GM23248 (cell line): Measurements from ENCODE around the gene DENND6B. TPM values are rescaled to one million over a fixed set of nuclear protein-coding genes. Genes with fewer than 3 reads are reported as not detected.

Experiments used
- DNase-seq: peaks from one replicate; pipeline ENCODE4 v3.0.0-alpha.2; 2015
- H2AFZ ChIP-seq: fragments of 200-600 bp; sonication (generic); 2 replicates; pipeline ENCODE4 v1.6.1; 2016; ENCODE audit warnings: antibody characterized with exemption
- H3F3A ChIP-seq: fragments of 200-600 bp; sonication (generic); 2 replicates; pipeline ENCODE4 v1.6.1; 2016; ENCODE audit warnings: mild to moderate bottlenecking, antibody characterized with exemption, mixed run types; ENCODE audit not compliant: insufficient read depth
- H3K27ac ChIP-seq: fragments of 200-600 bp; sonication (generic); 2 replicates; pipeline ENCODE4 v1.5.1; 2016; ENCODE audit warnings: mild to moderate bottlenecking
- H3K27me3 ChIP-seq: fragments of 200-600 bp; sonication (generic); replicated peaks from 2 replicates; pipeline ENCODE4 v1.6.1; 2016; ENCODE audit warnings: mild to moderate bottlenecking; ENCODE audit not compliant: insufficient read depth
- H3K36me3 ChIP-seq: fragments of 200-600 bp; sonication (generic); 2 replicates; pipeline ENCODE4 v1.6.1; 2016; ENCODE audit warnings: low read depth, mild to moderate bottlenecking
- H3K4me1 ChIP-seq: fragments of 200-600 bp; sonication (generic); 2 replicates; pipeline ENCODE4 v1.6.1; 2016; ENCODE audit warnings: mild to moderate bottlenecking; ENCODE audit not compliant: insufficient read depth
- H3K4me2 ChIP-seq: fragments of 200-600 bp; sonication (generic); one replicate; pipeline ENCODE4 v1.6.1; 2016; ENCODE audit warnings: mild to moderate bottlenecking; ENCODE audit not compliant: unreplicated experiment
- H3K4me3 ChIP-seq: fragments of 200-600 bp; sonication (generic); 2 replicates; pipeline ENCODE4 v1.5.1; 2016; ENCODE audit warnings: mild to moderate bottlenecking
- H3K79me2 ChIP-seq: fragments of 200-600 bp; sonication (generic); 2 replicates; pipeline ENCODE4 v1.6.1; 2016; ENCODE audit warnings: mild to moderate bottlenecking; ENCODE audit not compliant: insufficient read depth
- H3K9ac ChIP-seq: fragments of 200-600 bp; sonication (generic); 2 replicates; pipeline ENCODE4 v1.6.1; 2016; ENCODE audit warnings: mild to moderate bottlenecking
- H3K9me2 ChIP-seq: fragments of 200-600 bp; sonication (generic); 2 replicates; pipeline ENCODE4 v1.6.1; 2016; ENCODE audit warnings: mixed run types, mild to moderate bottlenecking, moderate library complexity; ENCODE audit not compliant: insufficient read depth
- H3K9me3 ChIP-seq: fragments of 200-600 bp; sonication (generic); one replicate; pipeline ENCODE4 v1.6.1; 2017; ENCODE audit warnings: low read depth
- H4K20me1 ChIP-seq: fragments of 200-600 bp; sonication (generic); 2 replicates; pipeline ENCODE4 v1.6.0; 2016; ENCODE audit not compliant: insufficient read depth
- EZH2 ChIP-seq: fragments of 200-600 bp; sonication (generic); IDR thresholded peaks from 2 replicates; pipeline ENCODE4 v1.6.1; 2018; ENCODE audit warnings: antibody characterized with exemption, mild to moderate bottlenecking; ENCODE audit not compliant: insufficient read depth, poor library complexity, severe bottlenecking
- EZH2phosphoT487 ChIP-seq: fragments of 200-600 bp; sonication (generic); IDR thresholded peaks from 2 replicates; pipeline ENCODE4 v1.6.1; 2018; ENCODE audit warnings: antibody characterized with exemption, moderate library complexity, mild to moderate bottlenecking, low read depth; ENCODE audit not compliant: insufficient read depth
- WGBS, 2 experiments: methylation state at CpG; one replicate each; pipeline ENCODE4 v1.1.6; 2015 to 2017; ENCODE audit warnings: low lambda C conversion rate in 2 of 2, low coverage in 1 of 2; ENCODE audit errors: missing lambda C conversion rate in 2 of 2; 5-methylcytosine and 5-hydroxymethylcytosine counted together
- in situ Hi-C: fragments of 300-500 bp; cut with MboI; formaldehyde crosslinking; loops from 2 replicates; pipeline ENCODE4 v1.15.0; 2020
- polyA plus RNA-seq: library from polyadenylated mRNA; unstranded; fragments of >200 nt; fragmentation: Nextera tagmentation; extraction: Ambion mirVana; gene quantifications from 2 replicates; pipeline ENCODE4 v1.2.1, GENCODE V29; 2016
- total RNA-seq: library from RNA; depleted of rRNA; stranded (reverse); fragments of >200 nt; shearing (Covaris generic); gene quantifications from 2 replicates; pipeline ENCODE4 v1.2.3, GENCODE V29; 2014

DENND6B gene
- total and polyA plus RNA-seq, 2 experiments from 2014 or later, result 5.7 to 6.1 TPM

DNA sequence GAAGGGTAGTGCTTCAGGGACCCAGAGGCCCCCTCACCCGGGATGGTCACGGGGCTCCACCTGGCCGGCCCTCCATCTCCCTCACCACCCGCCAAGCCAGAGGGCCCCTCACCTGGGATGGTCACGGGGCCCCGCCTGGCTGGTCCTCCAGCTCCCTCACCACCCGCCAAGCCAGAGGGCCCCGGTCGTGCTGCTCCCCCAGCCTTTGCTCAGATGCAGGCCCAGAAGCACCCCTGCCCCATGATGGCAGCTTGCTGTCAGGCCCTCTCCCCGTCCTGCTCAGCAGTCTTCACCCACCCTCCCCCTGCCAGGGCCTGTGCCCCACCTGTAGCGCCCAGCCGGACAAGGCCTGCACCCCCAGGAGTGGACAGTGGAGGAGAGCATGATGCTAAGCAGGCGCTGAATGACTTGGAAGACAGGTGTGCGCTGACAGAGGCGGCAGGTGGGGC lies 7.3 kb downstream of the DENND6B start:
- no peak for DNase-seq
- in situ Hi-C loops, result no loop called here

DNA sequence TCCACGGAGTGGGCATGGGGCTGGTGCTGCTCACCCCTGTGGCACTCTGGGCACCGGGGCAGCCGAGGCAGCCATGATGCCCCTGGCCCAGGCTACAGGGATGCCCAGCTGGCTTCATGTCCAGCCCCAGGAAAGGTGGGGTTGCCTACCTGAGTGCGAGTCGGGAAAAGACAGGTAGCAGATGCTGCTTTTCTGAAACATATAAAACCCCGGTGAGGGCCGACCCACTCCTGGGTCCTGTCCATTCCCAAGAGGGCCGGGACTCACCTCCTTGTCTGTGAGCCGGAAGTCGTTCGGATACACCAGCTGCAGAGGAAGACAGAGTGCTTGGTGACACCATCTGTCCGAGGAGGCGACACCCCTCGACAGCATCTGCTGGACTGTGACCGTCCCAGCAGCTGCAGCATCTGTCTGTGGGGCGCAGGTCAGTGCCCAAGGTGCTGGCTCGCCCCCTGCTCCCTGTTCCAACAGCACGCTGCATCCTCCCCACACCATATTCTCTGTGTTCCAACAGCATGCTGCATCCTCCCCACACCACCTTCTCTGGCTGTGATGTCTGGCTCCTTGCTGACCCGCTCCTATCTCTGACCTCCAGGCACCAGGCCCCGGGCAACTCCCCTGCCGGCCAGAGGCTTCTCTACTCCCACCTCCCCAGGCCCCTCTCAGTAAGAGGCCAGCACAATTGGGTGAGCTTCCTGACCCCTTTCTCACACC lies 8.0 kb downstream of the DENND6B start:
- TF ChIP-seq EZH2 (no peak), EZH2phosphoT487 (no peak)
- DNase-seq, result no peak
- Histone ChIP-seq H3K9me3 (no peaks in the 10 kb centered on the region), H3K79me2 (no peaks in the 10 kb centered on the region), H4K20me1 (no peaks in the 10 kb centered on the region), H2AFZ (no peak overlapping the region), H3K4me3 (no peak overlapping the region), H3K27me3 (no peaks in the 10 kb centered on the region), H3K9me2 (no peaks in the 10 kb centered on the region), H3K36me3 (no peaks in the 10 kb centered on the region), H3K4me2 (no peak overlapping the region), H3K27ac (no peak overlapping the region), H3K4me1 (no peaks in the 10 kb centered on the region), H3F3A (no peaks in the 10 kb centered on the region), H3K9ac (no peak overlapping the region)
- in situ Hi-C loops, result no loop called here
- 80 to 82% methylated on average over 21 of the region's 21 CpGs for WGBS, 2 experiments

More for the DNA sequence above, 7.3 kb downstream of the DENND6B start:
- 91 to 94% methylated on average over 12 to 15 of the region's 15 CpGs for WGBS, 2 experiments
- TF ChIP-seq EZH2phosphoT487 (no peak), EZH2 (no peak)
- no peaks in the 10 kb centered on the region for H3K9me3 ChIP-seq
- no peaks in the 10 kb centered on the region for H3K36me3 ChIP-seq
- H3K79me2 ChIP-seq, result 0 out of 2 replicates have a peak, but pooled peaks cover under 1% of the 10 kb centered on the region
- H3K27me3 ChIP-seq, result no peaks in the 10 kb centered on the region
- no peak overlapping the region for H3K4me2 ChIP-seq
- H3K27ac ChIP-seq, result no peak overlapping the region
- H4K20me1 ChIP-seq, result no peaks in the 10 kb centered on the region
- no peaks in the 10 kb centered on the region for H3K9me2 ChIP-seq
- H3F3A ChIP-seq, result no peaks in the 10 kb centered on the region
- H3K9ac ChIP-seq, result no peak overlapping the region
- H3K4me3 ChIP-seq, result no peak overlapping the region
- no peak overlapping the region for H2AFZ ChIP-seq
- no peaks in the 10 kb centered on the region for H3K4me1 ChIP-seq

DNA sequence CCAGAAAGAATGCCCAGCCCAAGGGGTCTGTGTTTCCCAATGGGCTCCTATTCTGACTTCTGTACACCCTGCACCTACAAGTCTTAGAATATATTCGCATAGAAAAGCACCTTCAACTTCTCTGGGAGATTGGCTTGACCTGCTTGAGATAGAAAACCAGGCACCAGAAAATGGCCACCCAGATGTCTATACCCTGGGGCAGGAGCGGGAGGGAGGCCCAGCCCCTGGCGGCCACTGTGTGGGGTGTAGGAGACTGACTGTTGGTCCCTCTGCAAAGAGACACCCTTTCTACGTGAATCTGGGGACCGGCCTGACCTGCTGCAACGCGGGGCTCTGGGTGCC lies 8.5 kb downstream of the DENND6B start:
- Histone ChIP-seq H3K4me2 (no peak overlapping the region), H3K27me3 (no peaks in the 10 kb centered on the region), H3K9me2 (no peaks in the 10 kb centered on the region), H2AFZ (no peak overlapping the region), H3K27ac (no peak overlapping the region), H3K4me3 (no peak overlapping the region), H3K36me3 (no peaks in the 10 kb centered on the region), H3K9me3 (no peaks in the 10 kb centered on the region), H3K9ac (no peak overlapping the region), H3K4me1 (no peaks in the 10 kb centered on the region), H3F3A (no peaks in the 10 kb centered on the region), H3K79me2 (no peaks in the 10 kb centered on the region), H4K20me1 (no peaks in the 10 kb centered on the region)
- TF ChIP-seq EZH2phosphoT487 (no peak), EZH2 (no peak)
- DNase-seq, result no peak
- in situ Hi-C loops, result no loop called here
- 89 to 93% methylated on average over 7 of the region's 7 CpGs for WGBS, 2 experiments

DNA sequence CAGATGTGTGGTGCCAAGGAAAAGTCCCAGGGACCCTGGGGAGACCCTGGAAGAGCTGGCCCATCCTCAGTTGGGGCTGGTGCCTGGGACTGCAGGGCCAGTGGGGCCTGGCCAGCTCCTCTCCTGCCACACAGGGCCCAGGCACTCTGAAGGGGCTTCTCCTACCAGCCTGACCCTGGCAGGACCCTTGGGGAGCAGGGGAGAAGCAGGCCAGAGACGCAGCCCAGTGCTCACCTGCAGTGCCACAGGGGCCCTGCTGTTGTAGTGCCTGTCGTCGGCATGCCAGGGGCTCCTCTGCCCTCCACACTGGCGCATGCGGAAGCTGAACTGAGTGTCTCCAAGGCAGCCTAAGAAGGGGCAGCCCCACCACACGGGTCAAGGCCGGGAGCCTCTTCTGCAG lies 9.1 kb downstream of the DENND6B start:
- DNase-seq, result no peak
- in situ Hi-C loops, result no loop called here
- no peak overlapping the region for H3K9ac ChIP-seq
- no peaks in the 10 kb centered on the region for H3K36me3 ChIP-seq
- H3K4me2 ChIP-seq, result no peak overlapping the region
- H3K4me3 ChIP-seq, result no peak overlapping the region
- H3F3A ChIP-seq, result no peaks in the 10 kb centered on the region
- no peak overlapping the region for H2AFZ ChIP-seq
- no peaks in the 10 kb centered on the region for H3K9me3 ChIP-seq
- H4K20me1 ChIP-seq, result no peaks in the 10 kb centered on the region
- H3K9me2 ChIP-seq, result no peaks in the 10 kb centered on the region
- no peaks in the 10 kb centered on the region for H3K79me2 ChIP-seq
- H3K27me3 ChIP-seq, result no peaks in the 10 kb centered on the region
- no peak for TF ChIP-seq EZH2phosphoT487
- no peak for TF ChIP-seq EZH2
- H3K27ac ChIP-seq, result no peak overlapping the region
- H3K4me1 ChIP-seq, result no peaks in the 10 kb centered on the region
- WGBS, 2 experiments, result 87 to 91% methylated on average over 6 to 7 of the region's 7 CpGs

DNA sequence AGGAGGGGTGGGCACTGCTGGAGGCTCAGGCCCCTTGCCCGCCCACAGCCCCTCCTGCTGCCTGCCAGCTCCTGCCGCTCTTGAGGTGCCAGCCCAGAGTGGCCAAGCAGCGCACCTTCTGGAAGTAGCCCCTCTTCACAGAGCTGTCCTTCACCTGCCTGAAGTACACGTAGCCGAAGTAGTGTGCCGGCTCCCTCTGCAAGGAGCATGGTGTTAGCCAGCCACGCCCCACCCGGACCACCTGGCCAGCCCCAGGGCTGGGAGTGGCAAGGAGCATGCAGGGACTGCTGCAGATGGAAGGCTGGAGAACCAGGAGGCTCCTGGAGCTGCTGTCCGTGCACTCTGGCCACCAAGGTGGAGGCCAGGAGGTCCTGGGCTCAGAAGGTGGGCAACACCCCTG lies 9.6 kb downstream of the DENND6B start:
- no peaks in the 10 kb centered on the region for H3K36me3 ChIP-seq
- no peak overlapping the region for H3K4me2 ChIP-seq
- H4K20me1 ChIP-seq, result no peaks in the 10 kb centered on the region
- no peaks in the 10 kb centered on the region for H3K79me2 ChIP-seq
- no peak overlapping the region for H3K27ac ChIP-seq
- no peaks in the 10 kb centered on the region for H3K9me2 ChIP-seq
- H3F3A ChIP-seq, result no peaks in the 10 kb centered on the region
- H3K4me3 ChIP-seq, result no peak overlapping the region
- no peaks in the 10 kb centered on the region for H3K4me1 ChIP-seq
- WGBS, 2 experiments, result 87 to 88% methylated on average over 9 of the region's 9 CpGs
- H3K9me3 ChIP-seq, result no peaks in the 10 kb centered on the region
- no peak overlapping the region for H2AFZ ChIP-seq
- no peak for DNase-seq
- no peak overlapping the region for H3K9ac ChIP-seq
- in situ Hi-C loops, result no loop called here
- no peaks in the 10 kb centered on the region for H3K27me3 ChIP-seq
- no peak for TF ChIP-seq EZH2phosphoT487
- TF ChIP-seq EZH2, result no peak
